ENCODE data around the gene TMEM131L. TPM values are rescaled to one million over a fixed set of nuclear protein-coding genes. Genes with fewer than 3 reads are reported as not detected.
"Not testable (repeated sequence)": the region's sequence is repeated elsewhere in the genome, so short reads cannot be mapped to it uniquely, and the experiment has no call there.

The TMEM131L gene
- total RNA-seq, 1 experiment from 2014 or later, result 19.7 TPM

GRCh38 chr4:153509212-153509611 lies 43.1 kb downstream of the TMEM131L start:
- not testable (repeated sequence) for H3K9me3 ChIP-seq (ENCODE audit: control insufficient read depth in 1 of 2, insufficient read depth in 1 of 2, low read depth in 1 of 2, low read length in 2 of 2)
- POLR2A ChIA-PET, result interaction anchor here (1.3 kb wide), 1 partner anchor 9 kb away, joined by 3 read pairs; no protein-coding TSS in a partner anchor

DNA sequence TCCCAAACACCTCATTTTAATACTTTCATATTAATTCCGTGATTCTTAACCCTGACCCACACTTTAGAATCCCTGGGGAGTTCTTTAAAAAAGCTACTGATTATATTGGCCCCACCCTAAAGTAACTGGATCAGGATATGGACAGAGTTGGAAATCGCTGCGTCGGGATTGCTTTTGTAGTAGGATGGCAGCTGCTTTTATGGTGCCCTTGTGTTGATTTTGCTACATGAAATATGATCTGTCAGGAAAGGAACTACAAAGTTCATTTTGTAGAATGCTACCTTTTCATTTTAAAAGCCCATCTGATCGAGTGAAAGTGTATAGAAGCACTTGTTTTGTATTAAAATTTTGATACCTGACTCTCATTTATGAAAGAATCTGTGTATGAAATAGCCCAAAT lies 43.6 kb downstream of the TMEM131L start:
- H3K4me2 ChIP-seq (ENCODE audit: low read length), result peak overlapping the region; percentile 56
- POLR2A ChIA-PET, result interaction anchor here (1.3 kb wide), 1 partner anchor 9 kb away, joined by 3 read pairs; no protein-coding TSS in a partner anchor
- CTCF ChIA-PET, result no interaction called here
- ATAC-seq (peak; percentile 21), DNase-seq (ENCODE audit: low read depth, low spot score) (no peak)
- no peak for TF ChIP-seq RAD21 (IDR thresholded peaks at IDR 0.05; ENCODE audit: low read depth)
- no peak for TF ChIP-seq FOSL1 (IDR thresholded peaks at IDR 0.05; ENCODE audit: low read depth)
- TF ChIP-seq TCF7L2 (IDR thresholded peaks at IDR 0.05; ENCODE audit: borderline replicate concordance, extremely low read depth, insufficient read depth, insufficient read length), result peak; percentile 83
- TF ChIP-seq ZFX (IDR thresholded peaks at IDR 0.05), result no peak
- peak; percentile 21; the same call in 1 of the 2 replicates for TF ChIP-seq JUND (IDR thresholded peaks at IDR 0.05)
- TF ChIP-seq SRF (IDR thresholded peaks at IDR 0.05; ENCODE audit: low read depth), result no peak
- peaks cover 6% of the 10 kb centered on the region; the same call in 1 of the 2 replicates for H3K79me2 ChIP-seq (ENCODE audit: insufficient read depth, low read length)
- H3K4me3 ChIP-seq (replicated peaks in 1 of 2; ENCODE audit: low read depth in 1 of 2, low read length in 2 of 2), result peak overlapping the region in 1 of 2 experiments; percentile 8; a peak in 1 of 4 replicates
- no peaks in the 10 kb centered on the region for H4K20me1 ChIP-seq (ENCODE audit: insufficient read depth)
- H3K27me3 ChIP-seq (ENCODE audit: insufficient read depth, low read length), result no peaks in the 10 kb centered on the region
- peak overlapping the region; percentile 74 for H3K27ac ChIP-seq (ENCODE audit: low read depth, low read length)
- H3K36me3 ChIP-seq (ENCODE audit: control insufficient read depth in 1 of 2, insufficient read depth in 2 of 2, low read length in 2 of 2), result no peaks in the 10 kb centered on the region
- H3K9me2 ChIP-seq (ENCODE audit: insufficient read depth), result no peaks in the 10 kb centered on the region
- intact Hi-C loops (cut with micrococcal nuclease), result no loop called here
- RAD21 ChIA-PET (ENCODE audit: low non-redundant PET in 1 of 2, low total read pairs in 2 of 2, uncharacterized antibody in 2 of 2, unreplicated experiment in 2 of 2), result interaction anchor here in 1 of 2 experiments (0.8 kb wide), 1 partner anchor 43 kb away, joined by 3 read pairs; the partner anchor contains the start of gene TMEM131L
- peak overlapping the region; percentile 22; the same call in 1 of the 2 replicates for H3K9ac ChIP-seq (ENCODE audit: low read length)
- peaks cover 95 to 100% of the 10 kb centered on the region in 2 experiments for H3K4me1 ChIP-seq (ENCODE audit: control insufficient read depth in 1 of 2, insufficient read depth in 2 of 2, low read length in 2 of 2)
- H3K9me3 ChIP-seq (ENCODE audit: control insufficient read depth in 1 of 2, insufficient read depth in 1 of 2, low read depth in 1 of 2, low read length in 2 of 2), result no peaks in the 10 kb centered on the region
- no TSS peak for BruUV-seq (replicated peaks)
- H2AFZ ChIP-seq (ENCODE audit: low read depth, low read length, poor library complexity, severe bottlenecking), result no peak overlapping the region

More at GRCh38 chr4:153509212-153509611, 43.1 kb downstream of the TMEM131L start:
- CTCF ChIA-PET; BruUV-seq (replicated peaks); H3K36me3 ChIP-seq (ENCODE audit: control insufficient read depth in 1 of 2, insufficient read depth in 2 of 2, low read length in 2 of 2); DNase-seq (ENCODE audit: low read depth, low spot score); ATAC-seq; H3K9me2 ChIP-seq (ENCODE audit: insufficient read depth); H3K79me2 ChIP-seq (ENCODE audit: insufficient read depth, low read length); intact Hi-C loops (cut with micrococcal nuclease); H3K27me3 ChIP-seq (ENCODE audit: insufficient read depth, low read length); H4K20me1 ChIP-seq (ENCODE audit: insufficient read depth); RAD21 ChIA-PET (ENCODE audit: low non-redundant PET in 1 of 2, low total read pairs in 2 of 2, uncharacterized antibody in 2 of 2, unreplicated experiment in 2 of 2); H3K9ac ChIP-seq (ENCODE audit: low read length); H2AFZ ChIP-seq (ENCODE audit: low read depth, low read length, poor library complexity, severe bottlenecking): not testable (repeated sequence)
- H3K4me1 ChIP-seq (ENCODE audit: control insufficient read depth in 1 of 2, insufficient read depth in 2 of 2, low read length in 2 of 2), result peaks cover 90 to 96% of the 10 kb centered on the region in 2 experiments
- peak overlapping the region; percentile 56 for H3K4me2 ChIP-seq (ENCODE audit: low read length)
- H3K4me3 ChIP-seq (replicated peaks in 1 of 2; ENCODE audit: low read depth in 1 of 2, low read length in 2 of 2), result peak overlapping the region in 1 of 2 experiments; percentile 8; a peak in 1 of 4 replicates
- H3K27ac ChIP-seq (ENCODE audit: low read depth, low read length), result peak overlapping the region; percentile 74
